H1 (cell line): Measurements from ENCODE around the gene VIPR1. TPM values are rescaled to one million over a fixed set of nuclear protein-coding genes. Genes with fewer than 3 reads are reported as not detected.

Source experiments
- BCL11A ChIP-seq, 2 experiments: IDR thresholded peaks; one replicate each; pipeline ENCODE4 v1.6.1; 2011; ENCODE audit warnings: low read depth in 2 of 2, low read length in 2 of 2, mild to moderate bottlenecking in 2 of 2
- CEBPB ChIP-seq: IDR thresholded peaks from 2 replicates; pipeline ENCODE4 v1.6.1; 2012; ENCODE audit warnings: low read depth, low read length
- CHD2 ChIP-seq: IDR thresholded peaks from 2 replicates; pipeline ENCODE4 v1.6.1; 2012; ENCODE audit warnings: low read length, improper control_type of control experiment
- E2F6 ChIP-seq: IDR thresholded peaks from 2 replicates; pipeline ENCODE4 v1.6.1; 2012; ENCODE audit warnings: inconsistent platforms
- EP300 ChIP-seq, 2 experiments: IDR thresholded peaks; 1 replicate in 1 of 2; 2 replicates in 1 of 2; pipeline ENCODE4 v1.6.1; 2011 to 2012; ENCODE audit warnings: low read depth in 2 of 2, low read length in 2 of 2, mild to moderate bottlenecking in 2 of 2, borderline replicate concordance in 1 of 2, inconsistent platforms in 1 of 2, moderate library complexity in 1 of 2
- SAP30 ChIP-seq: fragments of 300-600 bp; sonication (generic); IDR thresholded peaks from 2 replicates; pipeline ENCODE4 v1.7.1; 2012; ENCODE audit warnings: low read length, moderate library complexity, mild to moderate bottlenecking, inconsistent platforms; ENCODE audit not compliant: insufficient read depth, insufficient replicate concordance
- SP4 ChIP-seq: IDR thresholded peaks from 2 replicates; pipeline ENCODE4 v1.6.1; 2012; ENCODE audit warnings: low read length, inconsistent platforms
- ZNF274 ChIP-seq: IDR thresholded peaks from 2 replicates; pipeline ENCODE4 v1.7.0; 2012; ENCODE audit warnings: low read length, borderline replicate concordance; ENCODE audit errors: extremely low read depth
- polyA plus RNA-seq, 7 experiments: library from polyadenylated mRNA; depleted of rRNA in 3 of 7; stranded (reverse) in 5 of 7; unstranded in 2 of 7; fragments of >200 nt in 5 of 7; fragments of 200-250 nt in 2 of 7; gene quantifications; 1 replicate in 5 of 7; 2 replicates in 1 of 7; 4 replicates in 1 of 7; pipeline versions ENCODE4 v1.2.1 to v1.2.3, GENCODE V29; 2011 to 2013; ENCODE audit warnings: missing spikeins in 2 of 7, mixed read lengths in 2 of 7
- total RNA-seq: library from RNA; stranded (reverse); fragmentation: NEBNext Ultra II Directional; extraction: Animal tissue kit (Norgen Biotek cat#: 25700); gene quantifications from 2 replicates; pipeline ENCODE4 v1.2.1, GENCODE V29; 2021

Gene VIPR1
- total and polyA plus RNA-seq, 2 of the 8 experiments (the other 6 are each of a cell fraction or from before 2014, with no cell fraction given), result 7.8 to 10.1 TPM

- TF ChIP-seq SAP30, result no peak
- TF ChIP-seq SP4, result no peak
- TF ChIP-seq CHD2, result no peak
- no peak for TF ChIP-seq BCL11A (IDR thresholded peaks at IDR 0.05; ENCODE audit: low read depth in 2 of 2, low read length in 2 of 2)
- no peak for TF ChIP-seq EP300 (IDR thresholded peaks at IDR 0.05; ENCODE audit: borderline replicate concordance in 1 of 2, low read depth in 2 of 2, low read length in 2 of 2)
- TF ChIP-seq E2F6, result no peak
- no peak for TF ChIP-seq CEBPB
- no peak for TF ChIP-seq ZNF274
These were observed 13.5 kb downstream of the VIPR1 start (continued) for GRCh38 chr3:42515976-42516375.
